GM18520 (cell line): Measurements from ENCODE around the gene MAML3.

Experiments used
- ATAC-seq: cut with Tn5 transposase; IDR thresholded peaks from one replicate; pipeline ENCODE4 v1.9.1; 2021; ENCODE audit not compliant: unreplicated experiment

MAML3 gene

GRCh38 chr4:139795527-139796314 lies 358.3 kb downstream of the MAML3 start:
- no peak for ATAC-seq

GRCh38 chr4:139794158-139794954 lies 359.6 kb downstream of the MAML3 start:
- no peak for ATAC-seq

- ATAC-seq, result no peak
Observed at GRCh38 chr4:139791681-139792080, 362.3 kb downstream of the MAML3 start.

GRCh38 chr4:139790291-139790690 lies 363.7 kb downstream of the MAML3 start:
- ATAC-seq, result no peak

- no peak for ATAC-seq
Observed at GRCh38 chr4:139789096-139789654, 364.8 kb downstream of the MAML3 start.

GRCh38 chr4:139786494-139787354 lies 367.3 kb downstream of the MAML3 start:
- no peak for ATAC-seq

- ATAC-seq, result no peak
Observed at GRCh38 chr4:139785356-139785755, 368.6 kb downstream of the MAML3 start.

- no peak for ATAC-seq
Observed at GRCh38 chr4:139783741-139784484, 370.1 kb downstream of the MAML3 start.

GRCh38 chr4:139782926-139783522 lies 371.0 kb downstream of the MAML3 start:
- no peak for ATAC-seq

GRCh38 chr4:139781066-139781465 lies 372.9 kb downstream of the MAML3 start:
- ATAC-seq, result no peak

GRCh38 chr4:139779691-139780090 lies 374.3 kb downstream of the MAML3 start:
- no peak for ATAC-seq

GRCh38 chr4:139777757-139778156 lies 376.2 kb downstream of the MAML3 start:
- no peak for ATAC-seq

GRCh38 chr4:139776235-139776634 lies 377.7 kb downstream of the MAML3 start:
- no peak for ATAC-seq

- ATAC-seq, result no peak
Observed at GRCh38 chr4:139774759-139775487, 379.1 kb downstream of the MAML3 start.

GRCh38 chr4:139773560-139774318 lies 380.2 kb downstream of the MAML3 start:
- no peak for ATAC-seq

- ATAC-seq, result no peak
Observed at GRCh38 chr4:139770361-139770760, 383.6 kb downstream of the MAML3 start.

GRCh38 chr4:139769364-139769763 lies 384.6 kb downstream of the MAML3 start:
- no peak for ATAC-seq

GRCh38 chr4:139768896-139769295 lies 385.1 kb downstream of the MAML3 start:
- no peak for ATAC-seq
